Activated T-cell treated with anti-CD3 and anti-CD28 coated beads for 48 hours (primary cell): Measurements from ENCODE around the gene REPS2.

Source experiments
- DNase-seq: peaks from one replicate; pipeline ENCODE4 v3.0.0-alpha.2; 2020; ENCODE audit warnings: low read depth

The REPS2 gene

GRCh38 chrX:17036171-17036961, 89.9 kb downstream of the REPS2 start:
- DNase-seq, result no peak

GRCh38 chrX:17038277-17038676, 91.8 kb downstream of the REPS2 start:
- no peak for DNase-seq

- DNase-seq, result no peak
These were observed 92.3 kb downstream of the REPS2 start for GRCh38 chrX:17038681-17039161.

GRCh38 chrX:17039826-17040225, 93.4 kb downstream of the REPS2 start:
- no peak for DNase-seq

GRCh38 chrX:17040711-17041110, 94.3 kb downstream of the REPS2 start:
- DNase-seq, result no peak

GRCh38 chrX:17042037-17042436, 95.6 kb downstream of the REPS2 start:
- DNase-seq, result no peak

GRCh38 chrX:17046478-17047097, 100.1 kb downstream of the REPS2 start:
- DNase-seq, result peak; percentile 1

- DNase-seq, result no peak
These were observed 100.8 kb downstream of the REPS2 start for GRCh38 chrX:17047224-17047623.

GRCh38 chrX:17052210-17052609, 105.8 kb downstream of the REPS2 start:
- no peak for DNase-seq

GRCh38 chrX:17052793-17053192, 106.3 kb downstream of the REPS2 start:
- DNase-seq, result no peak

- DNase-seq, result no peak
These were observed 107.0 kb downstream of the REPS2 start for GRCh38 chrX:17053502-17053901.

GRCh38 chrX:17056868-17057608, 110.6 kb downstream of the REPS2 start:
- no peak for DNase-seq

GRCh38 chrX:17062065-17062464, 115.6 kb downstream of the REPS2 start:
- DNase-seq, result no peak

GRCh38 chrX:17065100-17065499, 118.6 kb downstream of the REPS2 start:
- DNase-seq, result no peak

- no peak for DNase-seq
These were observed 121.1 kb downstream of the REPS2 start for GRCh38 chrX:17067534-17067933.

- DNase-seq, result no peak
These were observed 125.8 kb downstream of the REPS2 start for GRCh38 chrX:17072301-17072700.

- no peak for DNase-seq
These were observed 126.3 kb downstream of the REPS2 start for GRCh38 chrX:17072721-17073230.

GRCh38 chrX:17075004-17075403, 128.5 kb downstream of the REPS2 start:
- no peak for DNase-seq

- DNase-seq, result no peak
These were observed 130.9 kb downstream of the REPS2 start for GRCh38 chrX:17077361-17077760.

GRCh38 chrX:17078031-17078720, 131.7 kb downstream of the REPS2 start:
- no peak for DNase-seq

- DNase-seq, result no peak
These were observed 135.1 kb downstream of the REPS2 start for GRCh38 chrX:17081511-17081910.

GRCh38 chrX:17081968-17082367, 135.5 kb downstream of the REPS2 start:
- no peak for DNase-seq
